M059J (cell line): ENCODE results near the gene YBEY. TPM values are rescaled to one million over a fixed set of nuclear protein-coding genes. Genes with fewer than 3 reads are reported as not detected.

Experiments used
- DNase-seq: peaks from one replicate; pipeline ENCODE4 v3.0.0-alpha.2; 2012; ENCODE audit warnings: low read depth
- total RNA-seq: library from RNA; depleted of rRNA; stranded (reverse); fragments of >200 nt; shearing (Covaris generic); gene quantifications from 2 replicates; pipeline ENCODE4 v1.2.3, GENCODE V29; 2014

YBEY gene
- total RNA-seq, 1 experiment from 2014 or later: 26.4 TPM

GRCh38 chr21:46264046-46264689, 22.0 kb upstream of the YBEY start:
- DNase-seq: no peak

GRCh38 chr21:46264690-46265144, 21.4 kb upstream of the YBEY start:
- DNase-seq: no peak

GRCh38 chr21:46265736-46266525, 20.2 kb upstream of the YBEY start:
- DNase-seq: no peak

- DNase-seq: no peak
Observed at GRCh38 chr21:46266946-46267345, 19.2 kb upstream of the YBEY start.

- DNase-seq: no peak
Observed at GRCh38 chr21:46268371-46268770, 17.8 kb upstream of the YBEY start.

- peak; percentile 96 for DNase-seq
Observed at GRCh38 chr21:46269466-46269865, 16.7 kb upstream of the YBEY start.

- no peak for DNase-seq
Observed at GRCh38 chr21:46273341-46273740, 12.8 kb upstream of the YBEY start.

- DNase-seq: no peak
Observed at GRCh38 chr21:46274797-46275390, 11.2 kb upstream of the YBEY start.

GRCh38 chr21:46284077-46284644, 2.0 kb upstream of the YBEY start:
- DNase-seq: peak; percentile 29

GRCh38 chr21:46284733-46285132, 1.4 kb upstream of the YBEY start:
- no peak for DNase-seq

GRCh38 chr21:46285206-46285661, 908 bp upstream of the YBEY start, which contains the start of gene MCM3AP:
TSS of gene MCM3AP (minus strand) at chr21:46285611. CDS start at chr21:46285286, 325 bp downstream.
- DNase-seq: no peak

GRCh38 chr21:46286648-46287002, 483 bp downstream of the YBEY start:
- no peak for DNase-seq

GRCh38 chr21:46287541-46287940, 1.4 kb downstream of the YBEY start:
- no peak for DNase-seq

GRCh38 chr21:46289655-46290179, 3.6 kb downstream of the YBEY start:
- DNase-seq: no peak

GRCh38 chr21:46291561-46291960, 5.4 kb downstream of the YBEY start:
- no peak for DNase-seq

- peak; percentile 78 for DNase-seq
Observed at GRCh38 chr21:46294647-46295176, 8.6 kb downstream of the YBEY start.

- peak; percentile 69 for DNase-seq
Observed at GRCh38 chr21:46295177-46295770, 9.1 kb downstream of the YBEY start.

GRCh38 chr21:46295996-46296752, 10.0 kb downstream of the YBEY start:
- DNase-seq: no peak

GRCh38 chr21:46297338-46298271, 11.5 kb downstream of the YBEY start:
- DNase-seq: no peak

- DNase-seq: no peak
Observed at GRCh38 chr21:46299167-46299566, 13.0 kb downstream of the YBEY start.
